Fibroblast of lung (primary cell): ENCODE results near the gene MCCC1.

Experiments
- EZH2 ChIP-seq: IDR thresholded peaks from 2 replicates; pipeline ENCODE4 v1.5.1; 2012; ENCODE audit warnings: low read length, control low read depth, mild to moderate bottlenecking; ENCODE audit errors: missing control alignments
- TF ChIP-seq, protein P1 (sequence below), 2 donors: IDR thresholded peaks in 1 of 2; conservative IDR thresholded peaks in 1 of 2; 1 replicate in 1 of 2; 2 replicates in 1 of 2; pipeline ENCODE4 v1.5.1; 2011 to 2012; ENCODE audit warnings: low read length in 2 of 2, control low read depth in 1 of 2, inconsistent platforms in 1 of 2, low read depth in 1 of 2, mild to moderate bottlenecking in 1 of 2

DNA sequence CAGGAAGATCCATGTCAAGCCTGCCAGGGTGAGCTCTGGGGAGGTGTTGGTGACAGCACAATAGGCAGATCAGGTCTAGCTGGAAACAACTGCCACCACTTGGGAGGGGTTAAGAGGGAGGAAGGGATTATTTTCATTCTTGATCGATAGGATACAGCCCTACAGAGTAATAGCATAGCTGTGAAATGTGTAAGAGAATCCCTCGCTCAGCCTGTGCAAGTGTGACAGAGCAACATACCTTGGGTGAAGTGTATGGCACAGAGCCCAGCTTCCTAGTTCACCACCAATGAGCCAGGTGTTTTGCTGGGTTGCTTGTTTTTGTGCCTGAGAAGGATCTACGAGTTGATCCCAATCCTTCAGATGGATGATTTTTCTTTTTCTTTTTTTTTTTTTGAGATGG, 109.7 kb downstream of the MCCC1 start:
- TF ChIP-seq, protein P1, sequence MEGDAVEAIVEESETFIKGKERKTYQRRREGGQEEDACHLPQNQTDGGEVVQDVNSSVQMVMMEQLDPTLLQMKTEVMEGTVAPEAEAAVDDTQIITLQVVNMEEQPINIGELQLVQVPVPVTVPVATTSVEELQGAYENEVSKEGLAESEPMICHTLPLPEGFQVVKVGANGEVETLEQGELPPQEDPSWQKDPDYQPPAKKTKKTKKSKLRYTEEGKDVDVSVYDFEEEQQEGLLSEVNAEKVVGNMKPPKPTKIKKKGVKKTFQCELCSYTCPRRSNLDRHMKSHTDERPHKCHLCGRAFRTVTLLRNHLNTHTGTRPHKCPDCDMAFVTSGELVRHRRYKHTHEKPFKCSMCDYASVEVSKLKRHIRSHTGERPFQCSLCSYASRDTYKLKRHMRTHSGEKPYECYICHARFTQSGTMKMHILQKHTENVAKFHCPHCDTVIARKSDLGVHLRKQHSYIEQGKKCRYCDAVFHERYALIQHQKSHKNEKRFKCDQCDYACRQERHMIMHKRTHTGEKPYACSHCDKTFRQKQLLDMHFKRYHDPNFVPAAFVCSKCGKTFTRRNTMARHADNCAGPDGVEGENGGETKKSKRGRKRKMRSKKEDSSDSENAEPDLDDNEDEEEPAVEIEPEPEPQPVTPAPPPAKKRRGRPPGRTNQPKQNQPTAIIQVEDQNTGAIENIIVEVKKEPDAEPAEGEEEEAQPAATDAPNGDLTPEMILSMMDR (conservative IDR thresholded peaks at IDR 0.05 in 1 of 2, IDR thresholded peaks at IDR 0.05 in 1 of 2; ENCODE audit: low read depth in 1 of 2, low read length in 2 of 2): no peak
- TF ChIP-seq EZH2: no peak
